GM13976 (cell line): ENCODE data around the gene CREM.

ENCODE experiments used
- DNase-seq: peaks from one replicate; pipeline ENCODE4 v3.0.0; 2012; ENCODE audit warnings: low spot score
- CTCF ChIP-seq: IDR thresholded peaks from 2 replicates; pipeline ENCODE4 v1.5.1; 2012; ENCODE audit warnings: borderline replicate concordance, mild to moderate bottlenecking; ENCODE audit not compliant: insufficient read depth; ENCODE audit errors: extremely low read depth, missing control alignments, control extremely low read depth
- in situ Hi-C: fragments of 300-500 bp; cut with MboI; formaldehyde crosslinking; loops from one replicate; pipeline ENCODE4 v1.12.0; 2022; ENCODE audit warnings: low sequenced_read_pairs, mixed read lengths, inconsistent platforms; ENCODE audit not compliant: unreplicated experiment

CREM gene

GRCh38 chr10:35090162-35090954, 36.3 kb upstream of the CREM start, which contains the start of gene CUL2:
TSS of gene CUL2 (minus strand) at chr10:35090341. CDS start at chr10:35071317, 19,024 bp downstream.
- in situ Hi-C loops, result no loop called here
- DNase-seq, result peak; percentile 96
- TF ChIP-seq CTCF, result no peak

GRCh38 chr10:35091994-35092790, 34.5 kb upstream of the CREM start:
- in situ Hi-C loops, result no loop called here
- no peak for TF ChIP-seq CTCF
- no peak for DNase-seq

GRCh38 chr10:35092851-35093250, 33.8 kb upstream of the CREM start:
- no peak for DNase-seq
- peak; percentile 29 for TF ChIP-seq CTCF
- in situ Hi-C loops, result no loop called here

- DNase-seq, result no peak
- in situ Hi-C loops, result no loop called here
- no peak for TF ChIP-seq CTCF
These were observed 30.3 kb upstream of the CREM start for GRCh38 chr10:35096312-35096711.

GRCh38 chr10:35097510-35097909, 29.1 kb upstream of the CREM start:
- DNase-seq, result no peak
- no peak for TF ChIP-seq CTCF
- in situ Hi-C loops, result no loop called here

GRCh38 chr10:35103882-35104281, 22.8 kb upstream of the CREM start:
- no peak for DNase-seq
- TF ChIP-seq CTCF, result no peak
- in situ Hi-C loops, result loop anchor here (25.0 kb wide), 1 partner anchor 458 kb away; no protein-coding TSS in a partner anchor
